Stomach (tissue), 4 donors: ENCODE measurements around the gene SCD.

Experiments
- CTCF ChIP-seq, 7 experiments: fragments of 450-650 bp in 4 of 7; fragments of 200-600 bp in 3 of 7; sonication (generic) in 3 of 7; IDR thresholded peaks; one replicate each; pipeline ENCODE4 v1.5.1; 2016 to 2019; ENCODE audit warnings: antibody characterized with exemption in 7 of 7, control low read depth in 2 of 7, mild to moderate bottlenecking in 1 of 7
- EP300 ChIP-seq: sonication (generic); formaldehyde crosslinking; IDR thresholded peaks from one replicate; pipeline ENCODE4 v1.6.1; 2017; ENCODE audit warnings: antibody characterized with exemption
- POLR2A ChIP-seq, 4 donors: fragments of 450-650 bp; IDR thresholded peaks; one replicate each; pipeline ENCODE4 v1.6.1; 2016; ENCODE audit warnings: antibody characterized with exemption in 4 of 4, control low read depth in 2 of 4, mild to moderate bottlenecking in 1 of 4, moderate library complexity in 1 of 4
- POLR2AphosphoS5 ChIP-seq, 3 donors: sonication (generic); formaldehyde crosslinking; IDR thresholded peaks; one replicate each; pipeline ENCODE4 v1.6.1; 2016; ENCODE audit warnings: antibody characterized with exemption in 3 of 3

- TF ChIP-seq POLR2A (IDR thresholded peaks at IDR 0.05) (no peak), CTCF (IDR thresholded peaks at IDR 0.05) (no peak), POLR2AphosphoS5 (IDR thresholded peaks at IDR 0.05) (no peak), EP300 (no peak)
Observed at GRCh38 chr10:100353770-100354485, 6.9 kb downstream of the SCD start.
